B cell (primary cell): Measurements from ENCODE around the gene SRRM3. TPM values are rescaled to one million over a fixed set of nuclear protein-coding genes. Genes with fewer than 3 reads are reported as not detected.

ENCODE experiments used
- ATAC-seq: fragments of 200-7000 bp; cut with Tn5 transposase; one replicate; pipeline ENCODE4 v1.10.0; 2021; ENCODE audit warnings: low read depth, mild to moderate bottlenecking, moderate number of reproducible peaks, moderate library complexity
- CTCF ChIA-PET: fragments of 350-600 bp; sonication (Branson Sonifier 250); formaldehyde crosslinking; loops from one replicate; lab custom pipeline; 2021; ENCODE audit warnings: antibody characterized with exemption, inconsistent platforms; lab: Charles Lee
- POLR2A ChIA-PET: fragments of 350-600 bp; sonication (Branson Sonifier 250); formaldehyde crosslinking; loops from one replicate; lab custom pipeline; 2021; ENCODE audit warnings: antibody characterized with exemption; lab: Charles Lee
- DNase-seq: peaks from one replicate; pipeline ENCODE4 v3.0.0; 2013
- H2AFZ ChIP-seq: 2 replicates; pipeline ENCODE4 v1.6.1; 2012; ENCODE audit warnings: mild to moderate bottlenecking, low read depth, low read length; ENCODE audit not compliant: insufficient read depth, poor library complexity, severe bottlenecking
- H3K27ac ChIP-seq, 2 donors: 1 replicate in 1 of 2; 2 replicates in 1 of 2; pipeline ENCODE4 v1.5.1; 2012 to 2013; ENCODE audit warnings: low read length in 2 of 2, mild to moderate bottlenecking in 2 of 2, moderate library complexity in 1 of 2
- H3K27me3 ChIP-seq, 4 experiments: fragments of 200-600 bp in 1 of 4; sonication (generic) in 1 of 4; replicated peaks in 1 of 4; 1 replicate in 2 of 4; 2 replicates in 2 of 4; pipeline versions ENCODE4 v1.6.1 to v1.7.0; 2013 to 2016; ENCODE audit warnings: low read length in 3 of 4, mild to moderate bottlenecking in 2 of 4, mixed read lengths in 1 of 4, moderate library complexity in 1 of 4; ENCODE audit not compliant: insufficient read depth in 4 of 4, control insufficient read depth in 3 of 4; ENCODE audit errors: control extremely low read depth in 1 of 4
- H3K36me3 ChIP-seq, 2 experiments: replicated peaks in 1 of 2; 1 replicate in 1 of 2; 2 replicates in 1 of 2; pipeline versions ENCODE4 v1.6.1 to v1.7.1; 2013; ENCODE audit warnings: low read length in 1 of 2; ENCODE audit not compliant: insufficient read depth in 2 of 2, control insufficient read depth in 1 of 2; ENCODE audit errors: control extremely low read depth in 1 of 2, extremely low read depth in 1 of 2
- H3K4me1 ChIP-seq, 2 donors: fragments of 200-600 bp in 1 of 2; sonication (generic) in 1 of 2; 1 replicate in 1 of 2; 2 replicates in 1 of 2; pipeline versions ENCODE4 v1.5.1 to v1.6.1; 2013 to 2017; ENCODE audit warnings: low read length in 2 of 2; ENCODE audit not compliant: control insufficient read depth in 2 of 2, insufficient read depth in 2 of 2
- H3K4me2 ChIP-seq: replicated peaks from 2 replicates; pipeline ENCODE3; 2012; ENCODE audit warnings: mild to moderate bottlenecking, low read depth, low read length; ENCODE audit not compliant: poor library complexity, severe bottlenecking
- H3K4me3 ChIP-seq, 5 experiments: fragments of 200-600 bp in 1 of 5; sonication (generic) in 1 of 5; 1 replicate in 3 of 5; 2 replicates in 2 of 5; pipeline versions ENCODE4 v1.5.1 to v1.7.0; 2011 to 2016; ENCODE audit warnings: low read length in 4 of 5, mild to moderate bottlenecking in 4 of 5, low read depth in 2 of 5, control low read depth in 1 of 5, moderate library complexity in 1 of 5; ENCODE audit not compliant: insufficient read depth in 1 of 5; ENCODE audit errors: control extremely low read depth in 1 of 5, extremely low read depth in 1 of 5
- H3K79me2 ChIP-seq: fragments of 200-600 bp; sonication (generic); one replicate; pipeline ENCODE4 v1.6.0; 2016; ENCODE audit warnings: low read length; ENCODE audit not compliant: control insufficient read depth, insufficient read depth
- H3K9ac ChIP-seq: fragments of 200-600 bp; sonication (generic); 2 replicates; pipeline ENCODE4 v1.6.1; 2017; ENCODE audit warnings: mild to moderate bottlenecking, low read length, moderate library complexity
- H3K9me3 ChIP-seq, 3 donors: one replicate each; pipeline versions ENCODE4 v1.6.1 to v1.7.1; 2013; ENCODE audit warnings: low read length in 2 of 3; ENCODE audit not compliant: control insufficient read depth in 2 of 3, insufficient read depth in 1 of 3; ENCODE audit errors: control extremely low read depth in 1 of 3
- H4K20me1 ChIP-seq: 2 replicates; pipeline ENCODE4 v1.6.0; 2012; ENCODE audit warnings: mild to moderate bottlenecking, low read length; ENCODE audit not compliant: insufficient read depth, control insufficient read depth, poor library complexity, severe bottlenecking
- H3K27ac Mint-ChIP-seq: one replicate; pipeline ENCODE4 v1.8.0; 2021; ENCODE audit warnings: mixed read lengths
- H3K27me3 Mint-ChIP-seq: one replicate; pipeline ENCODE4 v1.8.0; 2021; ENCODE audit warnings: mixed read lengths
- H3K4me1 Mint-ChIP-seq: one replicate; pipeline ENCODE4 v1.8.0; 2021; ENCODE audit warnings: mixed read lengths
- H3K4me3 Mint-ChIP-seq: one replicate; pipeline ENCODE4 v1.8.0; 2021; ENCODE audit warnings: mixed read lengths
- H3K9me3 Mint-ChIP-seq: one replicate; pipeline ENCODE4 v1.8.0; 2022; ENCODE audit warnings: mixed read lengths; ENCODE audit not compliant: insufficient read depth
- EZH2 ChIP-seq: IDR thresholded peaks from 2 replicates; pipeline ENCODE4 v1.6.1; 2012; ENCODE audit warnings: borderline replicate concordance, low read depth, mild to moderate bottlenecking, moderate library complexity, low read length; ENCODE audit not compliant: insufficient read depth, poor library complexity, severe bottlenecking
- intact Hi-C: fragments of 100-400 bp; cut with micrococcal nuclease; formaldehyde crosslinking; loops from one replicate; pipeline ENCODE4 v1.10.0; 2022
- polyA plus RNA-seq: library from polyadenylated mRNA; depleted of rRNA; stranded (reverse); fragments of >200 nt; gene quantifications from 2 replicates; pipeline ENCODE4 v1.2.3, GENCODE V29; 2012
- total RNA-seq, 2 donors: library from RNA; stranded (reverse); fragments of 120-200 nt in 1 of 2; gene quantifications; 1 replicate in 1 of 2; 2 replicates in 1 of 2; pipeline versions ENCODE4 v1.2.3 to v1.2.4, GENCODE V29; 2013 to 2022
- TF ChIP-seq, protein P1 (sequence below): fragments of 200-600 bp; IDR thresholded peaks from one replicate; pipeline ENCODE4 v1.8.0; 2022; ENCODE audit warnings: antibody characterized with exemption, mild to moderate bottlenecking

The SRRM3 gene
- total and polyA plus RNA-seq, 2 donors (not counting 1 experiment from before 2014, with no cell fraction given): not detected

DNA sequence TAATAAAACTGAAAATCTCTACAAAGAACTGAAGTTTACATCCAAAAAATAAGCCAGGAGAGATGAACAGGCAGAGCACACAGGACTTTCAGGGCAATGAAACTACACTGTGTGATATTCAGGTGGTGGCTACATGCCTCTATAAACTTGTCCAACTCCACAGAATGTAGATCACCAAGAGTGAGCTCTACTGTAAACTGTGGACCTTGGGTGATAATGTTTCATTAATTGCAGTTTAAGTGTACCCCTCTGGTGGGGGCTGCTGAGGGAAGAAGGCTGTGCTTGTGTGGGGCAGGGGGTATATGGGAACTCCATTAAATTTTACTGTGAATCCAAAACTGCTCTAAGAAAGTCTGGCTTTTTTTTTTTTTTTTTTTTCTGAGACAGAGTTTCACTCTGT lies 134.4 kb downstream of the SRRM3 start:
- Mint-ChIP-seq H3K27ac (no peak overlapping the region), H3K9me3 (no peaks in the 10 kb centered on the region), H3K4me3 (no peak overlapping the region), H3K27me3 (no peaks in the 10 kb centered on the region), H3K4me1 (peaks cover 49% of the 10 kb centered on the region)
- peaks cover 98% of the 10 kb centered on the region for H4K20me1 ChIP-seq
- POLR2A ChIA-PET: interaction anchor here (0.7 kb wide), 1 partner anchor 169 kb away, joined by 12 read pairs; no protein-coding TSS in a partner anchor
- ATAC-seq (no peak), DNase-seq (no peak)
- no peaks in the 10 kb centered on the region for H3K9me3 ChIP-seq
- intact Hi-C loops: no loop called here
- no peak overlapping the region for H3K4me3 ChIP-seq
- no peaks in the 10 kb centered on the region for H3K27me3 ChIP-seq
- H2AFZ ChIP-seq: no peak overlapping the region
- H3K27ac ChIP-seq: no peak overlapping the region
- peaks cover 0 to 27% of the 10 kb centered on the region in 2 experiments for H3K36me3 ChIP-seq
- no peak for TF ChIP-seq EZH2
- TF ChIP-seq, protein P1, sequence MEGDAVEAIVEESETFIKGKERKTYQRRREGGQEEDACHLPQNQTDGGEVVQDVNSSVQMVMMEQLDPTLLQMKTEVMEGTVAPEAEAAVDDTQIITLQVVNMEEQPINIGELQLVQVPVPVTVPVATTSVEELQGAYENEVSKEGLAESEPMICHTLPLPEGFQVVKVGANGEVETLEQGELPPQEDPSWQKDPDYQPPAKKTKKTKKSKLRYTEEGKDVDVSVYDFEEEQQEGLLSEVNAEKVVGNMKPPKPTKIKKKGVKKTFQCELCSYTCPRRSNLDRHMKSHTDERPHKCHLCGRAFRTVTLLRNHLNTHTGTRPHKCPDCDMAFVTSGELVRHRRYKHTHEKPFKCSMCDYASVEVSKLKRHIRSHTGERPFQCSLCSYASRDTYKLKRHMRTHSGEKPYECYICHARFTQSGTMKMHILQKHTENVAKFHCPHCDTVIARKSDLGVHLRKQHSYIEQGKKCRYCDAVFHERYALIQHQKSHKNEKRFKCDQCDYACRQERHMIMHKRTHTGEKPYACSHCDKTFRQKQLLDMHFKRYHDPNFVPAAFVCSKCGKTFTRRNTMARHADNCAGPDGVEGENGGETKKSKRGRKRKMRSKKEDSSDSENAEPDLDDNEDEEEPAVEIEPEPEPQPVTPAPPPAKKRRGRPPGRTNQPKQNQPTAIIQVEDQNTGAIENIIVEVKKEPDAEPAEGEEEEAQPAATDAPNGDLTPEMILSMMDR: no peak
- CTCF ChIA-PET: no interaction called here
- H3K4me2 ChIP-seq: no peak overlapping the region
- H3K79me2 ChIP-seq: peaks cover 98% of the 10 kb centered on the region
- no peak overlapping the region for H3K9ac ChIP-seq
- H3K4me1 ChIP-seq: peaks cover 8 to 19% of the 10 kb centered on the region in 2 donors

Other genes with a start within 250 kb of the SRRM3 start
- 49.3 and 52.6 TPM in 2 replicates for gene TMEM120A, start 207.3 kb upstream of the SRRM3 start, total RNA-seq
- 37.9 and 39.0 TPM in 2 replicates for gene TMEM120A, start 207.3 kb upstream of the SRRM3 start, polyA plus RNA-seq
- 15.2 and 17.8 TPM in 2 replicates for gene STYXL1, start 153.9 kb upstream of the SRRM3 start, total RNA-seq
- 16.7 and 29.3 TPM in 2 replicates for gene STYXL1, start 153.9 kb upstream of the SRRM3 start, polyA plus RNA-seq
- gene MDH2, start 153.8 kb upstream of the SRRM3 start, total RNA-seq: 77.1 and 77.2 TPM in 2 replicates
- gene MDH2, start 153.8 kb upstream of the SRRM3 start, polyA plus RNA-seq: 49.1 and 76.9 TPM in 2 replicates
- gene HSPB1, start 100.8 kb downstream of the SRRM3 start, total RNA-seq: 26.8 and 34.0 TPM in 2 replicates
- gene HSPB1, start 100.8 kb downstream of the SRRM3 start, polyA plus RNA-seq: 343 and 441 TPM in 2 replicates
- gene YWHAG, start 157.1 kb downstream of the SRRM3 start, total RNA-seq: 51.6 and 51.9 TPM in 2 replicates
- gene YWHAG, start 157.1 kb downstream of the SRRM3 start, polyA plus RNA-seq: 6.6 and 12.6 TPM in 2 replicates
- gene SSC4D, start 207.8 kb downstream of the SRRM3 start, total RNA-seq: not detected in 2 replicates
- 0.16 TPM in 1 of 2 replicates, not detected in the other for gene SSC4D, start 207.8 kb downstream of the SRRM3 start, polyA plus RNA-seq
- gene ZP3, start 223.1 kb downstream of the SRRM3 start, total RNA-seq: 0.64 and 2.1 TPM in 2 replicates
- 4.4 and 4.5 TPM in 2 replicates for gene ZP3, start 223.1 kb downstream of the SRRM3 start, polyA plus RNA-seq